ENCODE results near the gene AKIP1. TPM values are rescaled to one million over a fixed set of nuclear protein-coding genes. Genes with fewer than 3 reads are reported as not detected.

Gene AKIP1, protein sequence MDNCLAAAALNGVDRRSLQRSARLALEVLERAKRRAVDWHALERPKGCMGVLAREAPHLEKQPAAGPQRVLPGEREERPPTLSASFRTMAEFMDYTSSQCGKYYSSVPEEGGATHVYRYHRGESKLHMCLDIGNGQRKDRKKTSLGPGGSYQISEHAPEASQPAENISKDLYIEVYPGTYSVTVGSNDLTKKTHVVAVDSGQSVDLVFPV
- total RNA-seq (2014; rRNA removed; shearing (Covaris generic)) (16.9 and 25.2 TPM in 2 replicates), total RNA-seq (2022) (28.2 and 28.3 TPM in 2 replicates), Bru-seq, nascent RNA (percentile 64 among the genes with signal in this experiment), BruChase-seq, experiment 1, labeled RNA remaining after a 6-hour chase (percentile 65 among the genes with signal in this experiment), BruChase-seq, experiment 2, labeled RNA remaining after a 2-hour chase (percentile 62 among the genes with signal in this experiment)
- long read RNA-seq, transcript AKIP1-203 (6 exons, 1,327 nt), result minor isoform, 13 of 57 reads
- long read RNA-seq, transcript AKIP1-204 (4 exons, 1,084 nt), result major isoform, 15 of 57 reads
- long read RNA-seq, transcript AKIP1-210 (5 exons, 1,022 nt), result major isoform, 15 of 57 reads
- long read RNA-seq, partial matches to known transcripts, result 1 of 57 reads
- long read RNA-seq, other reads (novel, unspliced or antisense), result 4 of 57 reads

DNA sequence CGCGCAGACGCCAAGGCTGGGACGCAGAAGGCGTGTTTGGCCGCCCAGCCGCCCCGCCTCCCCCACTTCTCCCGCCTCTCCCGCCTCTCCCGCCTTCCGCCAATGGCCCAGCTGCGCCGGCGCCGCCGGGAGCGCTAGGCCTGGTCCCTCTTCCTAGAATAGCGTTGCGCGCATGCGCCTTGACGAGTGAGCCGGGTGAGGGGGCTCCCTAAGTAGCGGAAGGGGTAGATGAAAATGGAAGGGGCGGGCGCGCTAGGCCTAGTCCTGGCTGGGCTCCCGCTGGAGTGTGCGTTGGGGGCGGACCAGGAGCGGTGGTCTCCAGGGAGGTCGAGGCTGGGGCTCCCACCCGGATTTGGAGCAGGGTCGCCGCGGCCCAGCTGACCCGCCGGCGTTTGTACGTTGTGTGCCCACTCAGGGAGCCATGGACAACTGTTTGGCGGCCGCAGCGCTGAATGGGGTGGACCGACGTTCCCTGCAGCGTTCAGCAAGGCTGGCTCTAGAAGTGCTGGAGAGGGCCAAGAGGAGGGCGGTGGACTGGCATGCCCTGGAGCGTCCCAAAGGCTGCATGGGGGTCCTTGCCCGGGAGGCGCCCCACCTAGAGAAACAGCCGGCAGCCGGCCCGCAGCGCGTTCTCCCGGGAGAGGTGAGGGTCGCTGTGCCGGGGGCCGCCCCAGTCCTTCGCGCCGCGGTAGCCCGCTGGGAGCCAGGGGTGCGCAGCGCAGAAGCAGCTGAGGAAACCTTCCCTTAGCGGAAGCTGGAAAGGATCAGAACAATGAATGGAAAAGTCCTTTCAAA lies at the start of gene AKIP1:
Gene AKIP1 (plus strand): TSS at position 161 of the 795 bp plus-strand sequence. CDS start 261 bp downstream, at position 422.
- Histone ChIP-seq H3K4me3 (ENCODE audit: low read depth, low read length, poor library complexity, severe bottlenecking) (peak within 1 kb of the TSS; percentile 77), H4K20me1 (ENCODE audit: insufficient read depth, low read length) (no peaks in the 10 kb centered on the region), H3K79me2 (ENCODE audit: insufficient read depth, low read depth, low read length) (peaks cover 5% of the 10 kb centered on the region; the same call in 1 of the 2 replicates), H3K36me3 (ENCODE audit: insufficient read depth, low read length) (peaks cover 9% of the 10 kb centered on the region; the same call in 1 of the 2 replicates), H3K9me3 (ENCODE audit: low read length) (no peaks in the 10 kb centered on the region), H3K9me2 (ENCODE audit: insufficient read depth, low read length) (no peaks in the 10 kb centered on the region), H2AFZ (ENCODE audit: low read length) (peak within 1 kb of the TSS; percentile 84), H3K4me1 (ENCODE audit: insufficient read depth, low read length, poor library complexity, severe bottlenecking) (peaks cover 23% of the 10 kb centered on the region), H3K27ac (ENCODE audit: low read depth, low read length, poor library complexity, severe bottlenecking) (peak within 1 kb of the TSS; percentile 40), H3K4me2 (ENCODE audit: low read length) (peak within 1 kb of the TSS; percentile 66)
- POLR2A ChIA-PET, result interaction anchor here (0.6 to 1.9 kb wide), 9 partner anchors 19 to 793 kb away, joined by 3 to 6 read pairs (median 5); partner anchors contain the start of genes RPL27A, TMEM9B and TRIM66
- CTCF ChIA-PET (ENCODE audit: unreplicated experiment), result interaction anchor here (0.6 kb wide), 1 partner anchor 982 kb away, joined by 24 read pairs; no protein-coding TSS in a partner anchor
- no TSS peak for BruUV-seq (replicated peaks)
- intact Hi-C loops (cut with micrococcal nuclease; ENCODE audit: unreplicated experiment), result loop anchor here (1.0 to 10.0 kb wide), 5 partner anchors 53 to 844 kb away; partner anchors contain the start of genes TMEM9B and ZNF143
- DNase-seq (ENCODE audit: low spot score), result peak; percentile 89
- TF ChIP-seq, protein P1, sequence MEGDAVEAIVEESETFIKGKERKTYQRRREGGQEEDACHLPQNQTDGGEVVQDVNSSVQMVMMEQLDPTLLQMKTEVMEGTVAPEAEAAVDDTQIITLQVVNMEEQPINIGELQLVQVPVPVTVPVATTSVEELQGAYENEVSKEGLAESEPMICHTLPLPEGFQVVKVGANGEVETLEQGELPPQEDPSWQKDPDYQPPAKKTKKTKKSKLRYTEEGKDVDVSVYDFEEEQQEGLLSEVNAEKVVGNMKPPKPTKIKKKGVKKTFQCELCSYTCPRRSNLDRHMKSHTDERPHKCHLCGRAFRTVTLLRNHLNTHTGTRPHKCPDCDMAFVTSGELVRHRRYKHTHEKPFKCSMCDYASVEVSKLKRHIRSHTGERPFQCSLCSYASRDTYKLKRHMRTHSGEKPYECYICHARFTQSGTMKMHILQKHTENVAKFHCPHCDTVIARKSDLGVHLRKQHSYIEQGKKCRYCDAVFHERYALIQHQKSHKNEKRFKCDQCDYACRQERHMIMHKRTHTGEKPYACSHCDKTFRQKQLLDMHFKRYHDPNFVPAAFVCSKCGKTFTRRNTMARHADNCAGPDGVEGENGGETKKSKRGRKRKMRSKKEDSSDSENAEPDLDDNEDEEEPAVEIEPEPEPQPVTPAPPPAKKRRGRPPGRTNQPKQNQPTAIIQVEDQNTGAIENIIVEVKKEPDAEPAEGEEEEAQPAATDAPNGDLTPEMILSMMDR (conservative IDR thresholded peaks at IDR 0.05; ENCODE audit: low read length), result no peak

DNA sequence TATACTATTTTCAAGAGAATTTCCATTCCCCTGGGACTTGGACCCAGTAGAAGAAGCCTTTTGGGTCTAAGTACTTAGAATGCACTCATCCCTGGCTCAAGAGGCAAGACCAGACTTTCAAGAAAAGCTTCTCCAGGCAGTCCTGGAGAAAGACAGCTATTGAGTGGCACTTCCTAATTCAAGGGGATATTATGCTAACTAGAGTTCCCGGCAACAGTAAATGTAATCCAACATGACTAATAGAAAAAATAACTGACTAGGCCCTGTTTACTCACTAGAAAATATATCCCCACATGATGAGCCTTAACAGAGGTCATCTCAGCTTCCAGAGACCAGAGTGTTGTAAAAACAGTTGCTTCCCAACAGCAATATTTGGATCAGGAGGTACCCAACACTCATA lies 47.2 kb upstream of the AKIP1 start:
- intact Hi-C loops (cut with micrococcal nuclease; ENCODE audit: unreplicated experiment), result no loop called here
- ChIA-PET POLR2A (no interaction called here), CTCF (ENCODE audit: unreplicated experiment) (no interaction called here)
- H3K27ac ChIP-seq (ENCODE audit: low read depth, low read length, poor library complexity, severe bottlenecking), result no peak overlapping the region
- no peaks in the 10 kb centered on the region for H3K9me3 ChIP-seq (ENCODE audit: low read length)
- H4K20me1 ChIP-seq (ENCODE audit: insufficient read depth, low read length), result no peaks in the 10 kb centered on the region
- H2AFZ ChIP-seq (ENCODE audit: low read length), result no peak overlapping the region
- TF ChIP-seq, protein P1 (conservative IDR thresholded peaks at IDR 0.05; ENCODE audit: low read length), result no peak
- no peak for TF ChIP-seq EZH2phosphoT487 (IDR thresholded peaks at IDR 0.05; ENCODE audit: borderline replicate concordance, low read depth, low read length)
- no peaks in the 10 kb centered on the region for H3K4me1 ChIP-seq (ENCODE audit: insufficient read depth, low read length, poor library complexity, severe bottlenecking)
- BruUV-seq (replicated peaks), result no TSS peak
- no peaks in the 10 kb centered on the region for H3K9me2 ChIP-seq (ENCODE audit: insufficient read depth, low read length)
- no peak for DNase-seq (ENCODE audit: low spot score)
- no peak overlapping the region for H3K4me2 ChIP-seq (ENCODE audit: low read length)
- no peaks in the 10 kb centered on the region for H3K36me3 ChIP-seq (ENCODE audit: insufficient read depth, low read length)
- H3K79me2 ChIP-seq (ENCODE audit: insufficient read depth, low read depth, low read length), result no peaks in the 10 kb centered on the region
- H3K4me3 ChIP-seq (ENCODE audit: low read depth, low read length, poor library complexity, severe bottlenecking), result no peak overlapping the region

Data from OCI-LY7 (cell line).